ENCODE measurements around the gene C11orf65. TPM values are rescaled to one million over a fixed set of nuclear protein-coding genes. Genes with fewer than 3 reads are reported as not detected.
"Not testable (repeated sequence)": the region's sequence is repeated elsewhere in the genome, so short reads cannot be mapped to it uniquely, and the experiment has no call there.

C11orf65 gene
- total RNA-seq, 1 donor from 2014 or later = 0.36 TPM

DNA sequence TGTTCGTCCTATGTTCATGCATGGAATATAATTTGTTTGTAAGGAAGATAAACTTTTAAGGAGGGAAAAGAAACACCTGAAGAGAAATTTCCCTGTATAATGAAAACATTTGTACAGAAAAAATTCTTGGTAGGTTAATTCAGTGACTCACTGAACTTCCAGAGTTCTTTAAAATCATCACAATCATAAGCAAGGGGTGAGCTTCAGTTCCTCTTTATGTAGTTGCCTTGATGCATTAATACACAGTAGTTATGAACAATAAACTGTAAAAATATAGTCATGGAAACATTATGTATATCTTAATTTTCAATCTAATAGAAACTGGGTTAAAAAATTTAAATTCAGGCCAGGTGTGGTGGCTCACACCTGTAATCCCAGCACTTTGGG is 1.1 kb upstream of the C11orf65 start:
- no peak for ATAC-seq

- no peak for ATAC-seq
Measured at GRCh38 chr11:108466405-108466804, 924 bp downstream of the C11orf65 start.

- no peak for ATAC-seq
Measured at GRCh38 chr11:108453207-108453835, 14.0 kb downstream of the C11orf65 start.

DNA sequence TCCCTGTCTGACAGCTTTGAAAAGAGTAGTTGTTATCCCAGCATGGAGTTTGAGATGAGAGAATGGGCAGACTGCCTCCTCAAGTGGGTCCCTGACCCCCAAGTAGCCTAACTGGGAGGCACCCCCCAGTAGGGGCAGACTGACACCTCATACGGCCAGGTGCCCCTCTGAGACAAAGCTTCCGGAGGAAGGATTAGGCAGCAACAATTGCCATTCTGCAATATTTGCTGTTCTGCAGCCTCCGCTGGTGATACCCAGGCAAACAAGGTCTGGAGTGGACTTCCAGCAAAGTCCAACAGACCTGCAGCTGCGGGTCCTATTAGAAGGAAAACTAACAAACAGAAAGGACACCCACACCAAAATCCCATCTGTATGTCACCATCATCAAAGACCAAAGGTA is 25.9 kb downstream of the C11orf65 start:
- not testable (repeated sequence) for ATAC-seq

DNA sequence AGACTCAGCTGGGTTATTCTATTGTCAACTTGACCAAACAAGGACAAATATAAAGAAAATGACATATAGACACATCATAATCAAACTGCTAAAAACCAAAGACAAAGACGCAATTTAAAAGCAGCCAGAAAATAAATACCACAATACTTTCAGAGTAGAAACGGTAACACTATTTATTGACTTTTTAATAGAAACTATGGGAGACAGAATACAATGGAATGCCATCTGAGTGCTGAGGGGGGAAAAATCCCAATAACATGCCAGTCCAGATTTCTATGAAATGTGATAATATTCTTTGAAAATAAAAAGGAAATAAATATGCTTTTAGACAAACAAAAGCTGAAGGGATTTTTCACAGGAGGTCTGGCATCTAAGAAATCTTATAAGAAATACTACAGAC is 30.7 kb downstream of the C11orf65 start:
- no peak for ATAC-seq

GRCh38 chr11:108435066-108435465 is 32.3 kb downstream of the C11orf65 start:
- ATAC-seq = no peak

GRCh38 chr11:108432783-108433182 is 34.5 kb downstream of the C11orf65 start:
- ATAC-seq = no peak

GRCh38 chr11:108431997-108432396 is 35.3 kb downstream of the C11orf65 start:
- ATAC-seq = no peak

DNA sequence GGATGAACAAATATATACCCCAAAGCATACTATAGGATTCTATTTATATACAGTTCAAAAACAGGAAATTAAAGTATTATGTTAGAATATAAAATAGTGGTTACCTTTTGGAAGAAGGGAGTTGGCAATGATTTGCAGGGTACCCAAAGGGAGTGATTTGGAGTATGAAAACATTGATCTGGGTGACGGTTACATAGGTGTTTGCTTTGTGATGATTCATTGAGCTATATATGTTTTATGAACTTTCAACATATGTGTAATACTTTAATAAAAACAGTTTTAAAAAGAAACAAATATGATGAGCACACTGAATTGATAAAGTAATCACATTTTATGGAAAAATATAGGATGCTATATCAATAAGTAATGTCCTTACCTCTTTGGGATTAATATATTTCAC is 36.0 kb downstream of the C11orf65 start:
- no peak for ATAC-seq

DNA sequence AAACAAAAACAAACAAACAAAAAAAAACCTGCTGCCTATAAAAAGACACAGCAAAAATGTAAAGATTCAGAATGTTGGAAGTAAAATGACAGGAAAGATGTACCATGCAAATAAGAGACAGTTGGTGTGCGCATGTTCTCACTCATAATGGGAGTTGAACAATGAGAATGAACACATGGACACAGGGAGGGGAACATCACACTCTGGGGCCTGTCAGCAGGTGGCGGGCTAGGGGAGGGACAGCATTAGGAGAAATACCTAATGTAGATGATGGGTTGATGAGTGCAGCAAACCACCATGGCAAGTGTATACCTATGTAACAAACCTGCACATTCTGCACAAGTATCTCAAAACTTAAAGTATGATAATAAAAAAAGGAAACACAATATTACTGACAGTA is 49.8 kb downstream of the C11orf65 start:
- ATAC-seq = not testable (repeated sequence)

DNA sequence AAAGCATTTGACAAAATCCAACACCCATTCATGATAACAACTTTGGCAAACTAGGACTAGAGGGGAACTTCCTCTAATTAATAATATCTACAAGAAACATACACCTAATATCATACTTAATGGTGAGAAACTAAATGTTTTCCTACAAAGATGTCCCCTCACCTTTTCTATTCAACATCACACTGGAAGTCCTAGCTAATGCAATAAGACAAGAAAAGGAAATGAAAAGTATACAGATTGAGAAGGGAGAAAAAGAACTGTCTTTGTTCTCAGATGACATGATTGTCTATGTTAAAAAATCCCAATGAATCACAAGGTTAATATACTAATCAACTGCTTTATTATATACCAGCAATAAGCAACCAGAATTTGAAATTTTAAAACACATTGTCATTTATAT is 52.4 kb downstream of the C11orf65 start:
- ATAC-seq = no peak

DNA sequence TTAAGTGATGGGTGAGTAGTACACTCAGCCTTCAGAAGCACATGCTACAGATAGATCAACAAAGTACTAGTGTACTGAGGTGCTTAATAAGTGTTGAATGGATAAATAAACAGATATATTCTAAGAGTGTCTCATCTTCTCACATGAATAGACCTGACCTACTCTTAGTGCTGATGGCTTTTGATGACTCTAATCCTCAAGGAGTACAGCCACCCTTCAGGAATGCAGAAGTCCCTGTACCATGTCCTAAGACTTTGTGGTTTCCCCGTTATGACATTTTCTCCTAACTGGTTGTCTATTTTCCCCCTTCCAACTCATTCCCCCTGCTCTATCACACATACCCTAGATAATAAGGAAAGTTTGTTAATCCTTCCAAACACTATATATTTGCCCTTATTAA is 61.6 kb downstream of the C11orf65 start:
- peak; percentile 41 for ATAC-seq

- no peak for ATAC-seq
Measured at GRCh38 chr11:108403052-108403451, 64.3 kb downstream of the C11orf65 start.

DNA sequence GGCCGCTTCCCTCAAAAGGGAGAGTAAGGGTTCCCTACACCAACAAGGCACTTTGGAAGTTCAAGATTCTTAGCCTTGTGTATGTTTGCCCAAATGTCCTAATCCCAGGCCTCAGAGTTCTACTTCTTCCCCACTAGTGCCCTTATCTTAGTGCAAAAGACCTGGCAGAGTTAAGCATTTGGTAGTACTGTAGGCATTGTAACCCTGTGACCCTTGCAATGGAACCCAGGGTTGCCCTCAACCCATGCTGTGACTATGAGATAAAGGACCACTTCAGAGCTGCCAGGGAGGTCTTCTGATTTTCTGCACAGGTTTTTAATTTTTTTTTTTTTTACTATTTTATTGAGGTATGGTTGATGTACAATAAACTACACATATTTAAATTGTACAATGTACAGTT is 65.1 kb downstream of the C11orf65 start:
- no peak for ATAC-seq

DNA sequence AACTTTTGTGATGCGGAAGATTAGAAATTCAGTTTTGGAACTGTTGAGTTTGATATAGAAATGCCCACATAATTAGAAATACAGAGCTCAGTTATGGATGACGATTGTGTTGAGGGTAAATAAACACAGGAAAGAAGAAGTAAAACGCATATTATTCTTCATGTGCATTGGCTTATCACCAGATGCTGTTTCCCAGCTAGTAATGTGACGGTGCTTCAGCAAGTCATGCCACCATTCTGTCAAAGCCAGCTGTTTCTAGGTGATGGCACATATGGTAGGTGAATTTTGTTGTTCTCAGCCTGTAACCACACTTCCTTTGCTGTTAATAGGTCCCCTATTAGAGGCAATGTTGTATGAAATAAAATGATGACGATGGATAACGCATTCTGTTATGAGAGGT is 68.9 kb downstream of the C11orf65 start:
- no peak for ATAC-seq

- ATAC-seq = not testable (repeated sequence)
Measured at GRCh38 chr11:108396672-108397071, 70.7 kb downstream of the C11orf65 start.

GRCh38 chr11:108394744-108395284 is 72.5 kb downstream of the C11orf65 start:
- ATAC-seq = no peak

DNA sequence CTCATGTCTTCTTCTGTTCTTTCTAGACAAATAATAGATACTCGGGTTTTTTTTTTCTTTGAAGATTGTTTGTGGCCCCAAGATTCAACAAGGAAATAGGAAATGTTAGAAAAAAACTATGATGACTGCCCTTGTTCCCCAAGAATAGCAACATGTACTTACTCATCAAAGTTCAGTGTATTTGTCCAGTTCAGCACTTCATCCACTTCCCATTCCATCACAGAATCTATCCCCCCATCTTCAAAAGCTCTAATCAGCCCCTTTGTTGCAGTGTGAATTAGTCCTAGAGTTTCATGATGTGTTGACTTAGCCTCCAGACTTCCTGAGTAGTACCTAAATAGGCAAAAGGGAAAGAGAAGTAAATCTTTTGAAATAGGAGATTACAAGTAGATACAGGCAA is 74.3 kb downstream of the C11orf65 start:
- no peak for ATAC-seq

GRCh38 chr11:108392353-108392752 is 75.0 kb downstream of the C11orf65 start:
- ATAC-seq = no peak

DNA sequence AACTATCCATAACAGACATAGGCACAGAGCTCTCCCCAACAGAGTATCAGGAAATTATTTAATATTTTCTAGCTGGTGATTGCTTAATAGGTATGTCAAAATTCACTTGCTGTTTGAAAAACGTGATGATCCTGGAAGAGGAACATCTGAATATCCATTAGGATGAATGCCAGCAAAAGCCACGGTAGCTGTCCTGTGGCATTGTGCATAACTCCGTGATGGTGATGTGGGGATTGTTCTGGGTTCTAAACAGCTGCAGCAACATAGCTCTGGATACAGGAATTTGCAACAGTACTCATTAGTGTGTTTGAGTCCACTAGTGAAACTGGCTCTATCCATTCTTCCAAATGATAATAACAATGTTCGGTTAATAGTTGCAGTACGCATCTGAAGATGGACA is 78.8 kb downstream of the C11orf65 start:
- ATAC-seq = no peak

GRCh38 chr11:108373505-108373904 is 93.8 kb downstream of the C11orf65 start:
- ATAC-seq = not testable (repeated sequence)

DNA sequence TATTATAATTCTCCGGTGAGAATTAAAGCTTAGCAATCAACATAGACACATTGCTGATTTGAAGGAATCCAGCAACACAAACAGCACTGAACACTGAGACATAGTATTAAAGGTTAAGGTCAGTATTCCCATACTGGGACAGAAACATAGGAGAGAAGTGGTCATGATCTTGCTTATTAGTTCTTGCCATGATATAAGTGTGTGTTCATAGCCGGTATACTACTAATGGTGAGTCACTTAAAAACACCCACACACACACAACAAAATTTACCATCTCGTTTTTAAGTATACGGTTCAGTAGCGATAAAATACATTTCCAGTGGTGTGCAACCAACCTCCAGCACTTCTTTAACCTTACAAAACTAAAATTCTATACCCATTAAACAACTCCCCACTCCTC is 96.3 kb downstream of the C11orf65 start:
- ATAC-seq = no peak

DNA sequence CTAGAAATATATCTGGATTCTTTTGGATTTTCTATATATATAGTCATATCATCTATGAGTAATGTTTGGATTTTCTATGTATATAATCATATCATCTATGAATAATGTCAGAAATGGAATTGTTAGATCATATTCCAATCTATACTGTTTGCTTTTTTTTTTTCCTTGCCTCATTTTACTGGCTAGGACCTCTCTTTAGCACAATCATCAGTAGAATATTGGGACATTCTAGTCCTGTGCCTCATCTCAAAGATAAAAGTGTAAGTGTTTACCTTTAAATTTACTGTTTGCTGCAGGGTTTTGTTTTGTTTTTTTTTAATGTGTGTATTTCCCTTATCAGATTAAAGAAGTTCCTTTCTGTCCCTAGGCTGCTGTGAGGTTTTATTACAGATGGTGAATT is 97.0 kb downstream of the C11orf65 start:
- no peak for ATAC-seq

GRCh38 chr11:108369064-108369463 is 98.3 kb downstream of the C11orf65 start:
- no peak for ATAC-seq

DNA sequence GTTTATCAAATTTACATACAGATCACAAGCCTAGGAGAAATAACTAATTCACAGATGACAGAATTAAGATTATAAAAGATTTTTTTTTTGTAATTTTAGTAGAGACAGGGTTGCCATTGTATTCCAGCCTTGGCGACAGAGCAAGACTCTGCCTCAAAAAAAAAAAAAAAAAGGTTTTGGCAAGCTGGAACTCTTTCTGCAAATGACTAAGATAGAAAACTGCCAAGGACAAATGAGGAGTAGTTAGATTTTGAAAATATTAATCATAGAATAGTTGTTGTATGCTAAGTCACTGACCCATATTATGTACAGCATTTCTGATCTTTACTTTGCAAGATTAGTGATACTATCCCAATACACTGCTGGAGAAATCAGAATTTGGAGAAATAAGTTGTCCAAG is 99.2 kb downstream of the C11orf65 start:
- ATAC-seq = no peak

All from esophagus mucosa (tissue), 1 donor.